UCSD-AML1 (cell line): ENCODE measurements around the gene ERCC1.
"Not testable (repeated sequence)": the region's sequence is repeated elsewhere in the genome, so short reads cannot be mapped to it uniquely, and the experiment has no call there.

ENCODE experiments used
- DNase-seq: peaks from one replicate; lab custom pipeline; 2025; ENCODE audit not compliant: unreplicated experiment; lab: John Stamatoyannopoulos, UW

ERCC1 gene

DNA sequence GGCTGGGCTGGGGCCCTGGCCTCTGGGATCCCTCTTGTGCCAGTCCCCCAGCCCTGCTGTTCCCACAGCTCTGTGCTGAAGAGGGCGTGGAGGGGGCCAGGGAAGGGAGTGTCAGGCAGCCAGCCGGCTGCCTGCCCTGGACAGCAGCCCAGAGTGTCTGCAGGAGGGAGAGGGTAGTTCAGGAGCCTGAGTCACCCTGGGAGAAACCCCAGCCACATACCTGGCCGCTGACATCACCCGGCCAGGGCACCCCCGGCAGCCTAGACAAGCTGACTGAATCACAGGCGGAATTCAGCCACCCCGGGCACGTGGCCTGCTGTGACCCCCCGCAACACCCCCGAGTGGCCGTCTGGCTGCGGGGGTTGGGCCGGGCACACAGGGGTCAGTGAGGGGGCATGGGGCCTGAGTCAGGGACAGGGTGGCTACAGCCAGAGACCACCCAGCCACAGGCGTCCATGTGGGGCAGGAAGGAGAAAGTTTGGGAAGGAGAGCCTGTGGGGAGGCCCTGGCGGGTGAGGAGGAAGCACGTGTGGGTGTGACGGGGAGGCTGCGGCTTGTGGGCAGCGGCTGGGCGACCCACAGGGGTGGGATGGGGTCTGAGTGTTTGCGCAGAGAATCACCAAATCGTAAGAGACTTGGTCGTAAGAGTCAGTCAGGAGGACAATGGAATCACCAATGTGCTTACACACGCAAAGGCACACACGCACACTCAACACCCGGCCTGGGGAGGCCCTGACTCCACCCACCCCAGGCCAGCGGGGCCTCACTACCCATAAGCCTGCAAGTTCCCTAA is 32.2 kb upstream of the ERCC1 start:
- peak; percentile 84 for DNase-seq

DNA sequence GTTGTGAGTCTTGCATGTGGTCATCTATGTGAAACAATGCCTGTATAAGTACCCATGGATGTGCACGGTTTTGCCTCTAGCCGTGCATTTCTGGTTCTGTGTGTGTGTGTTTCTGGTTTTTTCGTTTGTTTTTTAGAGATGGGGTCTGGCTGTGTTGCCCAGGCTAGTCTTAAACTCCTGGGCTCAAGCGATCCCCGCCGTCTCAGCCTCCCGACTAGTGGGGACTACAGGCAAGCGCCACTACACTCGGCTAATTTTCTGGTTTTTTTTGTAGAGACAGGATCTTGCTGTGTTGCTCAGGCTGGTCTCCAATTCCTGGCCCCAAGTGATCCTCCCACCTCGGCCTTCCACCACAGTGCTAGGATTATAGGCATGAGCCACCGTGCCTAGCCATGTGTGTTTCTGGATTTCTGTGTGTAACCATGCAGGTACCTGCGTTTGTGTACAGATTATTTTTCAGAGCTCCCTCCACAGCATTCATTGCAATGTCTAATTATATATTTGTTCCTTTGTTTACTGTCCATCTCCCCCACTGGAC is 28.2 kb upstream of the ERCC1 start:
- DNase-seq = no peak

DNA sequence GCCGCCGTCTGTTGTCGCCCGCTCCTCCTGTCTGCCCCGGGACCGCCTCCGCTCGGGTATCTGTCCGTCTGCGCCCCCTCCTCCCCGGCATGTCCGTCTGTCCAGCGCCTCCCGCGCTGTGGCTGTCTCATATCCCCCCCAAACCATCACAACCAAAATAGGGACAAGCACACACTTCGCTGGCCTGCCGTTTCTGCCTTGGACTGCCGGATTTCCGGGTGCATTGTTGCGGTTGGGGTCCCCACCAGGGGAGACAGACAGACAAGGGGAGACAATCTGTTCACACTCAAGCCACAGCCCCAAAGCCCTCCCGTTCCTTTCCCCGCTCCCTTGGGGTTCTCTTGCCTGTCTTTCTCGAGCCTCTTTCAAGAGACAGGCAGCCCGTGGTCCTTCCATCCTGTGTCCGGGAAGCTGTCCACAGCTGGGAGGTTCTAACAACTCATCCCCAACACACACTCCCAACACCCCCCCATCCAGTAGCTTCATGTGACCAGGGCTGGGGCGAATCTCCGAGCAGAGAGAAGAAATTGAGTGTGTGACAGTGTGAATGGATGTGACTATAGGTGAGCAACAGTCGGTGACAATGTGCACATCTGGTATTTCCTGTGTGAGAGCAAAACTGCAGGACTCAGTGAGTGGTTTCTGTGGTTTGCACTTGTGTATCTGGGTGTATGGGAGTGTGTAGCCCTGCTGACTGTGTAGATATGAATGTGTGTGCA is 27.6 kb upstream of the ERCC1 start:
- peak; percentile 43 for DNase-seq

DNA sequence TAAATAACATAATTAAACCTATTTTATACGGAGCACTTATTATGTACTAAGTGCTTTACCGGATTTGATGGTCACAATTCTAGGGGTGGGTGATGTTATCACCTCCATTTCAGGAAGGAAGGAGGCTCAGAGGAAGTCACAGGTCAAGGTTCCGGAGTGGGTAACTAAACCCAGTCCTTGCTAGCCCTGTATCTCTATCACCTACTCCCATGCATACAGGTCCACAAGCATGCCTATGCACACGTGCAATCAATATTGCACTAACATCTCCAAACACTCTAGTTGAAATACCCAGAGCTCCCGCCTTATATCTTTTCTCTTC is 26.3 kb upstream of the ERCC1 start:
- DNase-seq = no peak

DNA sequence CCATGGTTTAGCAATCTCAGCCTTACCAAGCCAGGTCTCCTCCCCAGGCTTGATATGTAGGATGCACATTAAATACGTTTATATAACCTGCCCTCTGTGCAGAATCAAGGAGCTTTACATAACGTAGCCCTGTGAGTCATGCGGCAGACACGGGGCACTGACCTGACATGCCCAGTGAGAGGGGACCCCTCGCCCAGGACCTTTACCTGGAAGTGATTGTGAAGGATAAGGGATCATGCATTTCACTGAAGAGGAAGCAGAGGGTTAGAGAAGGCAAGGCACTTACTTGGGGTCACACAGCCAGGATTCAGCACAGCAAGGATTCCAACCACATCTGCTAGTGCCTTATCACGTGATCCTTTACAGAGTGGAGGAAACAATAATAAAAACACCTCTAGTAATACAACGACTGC is 25.2 kb upstream of the ERCC1 start:
- no peak for DNase-seq

DNA sequence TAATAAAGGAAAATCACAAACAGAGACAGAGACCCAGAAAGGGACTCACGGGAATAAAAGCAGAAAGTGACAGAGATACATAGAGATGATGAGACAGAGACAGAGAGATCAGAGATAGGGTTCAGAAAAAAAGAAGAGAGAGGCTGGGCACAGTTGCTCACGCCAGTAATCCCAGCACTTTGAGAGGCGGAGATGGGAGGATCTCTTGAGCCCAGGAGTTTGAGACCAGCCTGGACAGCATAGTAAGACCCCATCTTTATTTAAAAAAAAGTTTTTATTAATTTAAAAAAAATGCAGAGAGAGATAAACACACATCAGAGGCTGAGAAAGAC is 24.7 kb upstream of the ERCC1 start:
- DNase-seq = no peak

DNA sequence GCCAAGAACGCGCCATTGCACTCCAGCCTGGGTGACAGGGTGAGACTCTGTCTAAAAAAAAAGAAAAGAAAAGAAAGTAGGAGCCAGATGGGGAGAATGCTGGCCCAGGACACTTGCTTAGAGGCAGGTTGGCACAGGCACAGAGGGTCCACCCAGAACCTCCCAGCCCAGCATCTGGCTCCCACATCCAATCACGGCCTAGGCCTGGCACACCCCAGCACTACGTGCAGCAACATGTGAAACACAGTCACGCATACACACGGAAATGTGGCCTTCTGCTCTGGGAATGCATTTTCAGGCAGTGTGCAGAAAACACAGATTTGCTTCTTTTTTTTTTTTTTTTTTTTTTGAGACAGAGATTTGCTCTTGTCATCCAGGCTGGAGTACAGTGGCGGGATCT is 23.2 kb upstream of the ERCC1 start:
- no peak for DNase-seq

DNA sequence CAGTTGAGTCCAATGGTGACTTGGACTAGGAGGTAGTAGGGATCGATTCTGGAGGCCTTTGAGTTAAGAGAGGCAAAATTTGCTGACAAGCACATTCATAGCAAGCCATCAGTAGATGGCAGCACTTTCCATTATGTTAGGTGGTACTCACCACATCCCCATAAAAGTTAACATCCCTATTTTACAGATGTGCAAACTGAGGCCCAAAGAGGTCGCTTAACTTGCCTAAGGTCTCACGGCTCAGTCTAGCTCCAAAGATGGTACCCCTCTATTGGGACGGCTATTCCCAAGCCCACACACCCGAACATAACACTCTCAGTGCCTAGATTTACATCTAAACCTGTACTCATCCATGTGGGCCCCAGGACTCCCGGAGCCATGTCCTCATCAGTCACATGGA is 22.6 kb upstream of the ERCC1 start:
- no peak for DNase-seq

DNA sequence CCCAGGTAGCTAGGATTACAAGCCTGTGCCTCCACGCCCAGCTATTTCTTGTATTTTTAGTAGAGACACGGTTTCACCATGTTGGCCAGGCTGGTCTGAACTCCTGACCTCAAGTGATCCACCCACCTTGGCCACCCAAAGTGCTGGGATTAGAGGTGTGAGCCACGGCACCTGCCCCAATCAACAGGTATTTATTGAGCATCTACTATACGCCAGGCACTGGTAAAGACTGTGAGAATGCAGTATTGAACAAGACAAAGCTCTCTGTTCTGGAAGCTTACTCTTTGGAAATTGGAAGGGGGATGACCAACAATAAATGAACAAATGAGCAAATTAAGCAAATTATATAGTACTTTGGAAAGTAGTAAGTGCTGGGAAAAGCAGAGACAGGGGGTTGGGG is 21.4 kb upstream of the ERCC1 start:
- no peak for DNase-seq

DNA sequence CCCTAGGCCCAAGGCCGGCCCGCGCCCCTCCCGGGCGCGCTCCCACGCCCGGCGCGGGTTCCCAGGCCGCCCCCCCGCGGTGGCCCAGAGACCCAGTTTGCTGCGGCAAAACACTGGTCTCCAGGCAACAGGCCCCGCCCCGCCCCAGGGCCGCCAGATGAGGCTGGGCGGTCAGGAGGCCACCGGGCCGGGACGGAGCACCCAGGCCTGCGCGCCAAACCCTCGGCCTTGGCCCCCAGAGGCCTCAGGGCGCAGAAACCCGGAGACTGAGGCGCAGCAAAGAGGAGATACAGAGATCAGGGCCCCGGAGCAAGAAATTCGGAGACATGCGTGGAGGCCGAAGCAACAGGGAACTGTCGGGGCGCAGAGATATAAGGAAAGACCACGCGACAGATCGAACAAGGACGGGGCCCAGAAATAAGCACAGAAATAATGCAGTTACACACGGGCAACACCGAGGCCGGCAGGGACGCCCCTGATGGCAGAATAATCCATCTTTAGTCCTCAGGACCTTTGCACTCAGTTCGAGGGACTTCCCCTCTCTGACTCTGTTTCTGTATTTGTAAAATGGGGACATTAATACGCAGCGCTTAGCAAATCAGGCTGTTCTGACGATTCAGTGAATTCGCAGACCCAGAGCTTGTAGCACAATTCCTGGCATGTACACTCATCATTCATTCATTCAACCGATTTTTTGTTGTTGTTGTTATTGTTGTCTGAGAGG is 20.8 kb upstream of the ERCC1 start:
- DNase-seq = peak; percentile 80

DNA sequence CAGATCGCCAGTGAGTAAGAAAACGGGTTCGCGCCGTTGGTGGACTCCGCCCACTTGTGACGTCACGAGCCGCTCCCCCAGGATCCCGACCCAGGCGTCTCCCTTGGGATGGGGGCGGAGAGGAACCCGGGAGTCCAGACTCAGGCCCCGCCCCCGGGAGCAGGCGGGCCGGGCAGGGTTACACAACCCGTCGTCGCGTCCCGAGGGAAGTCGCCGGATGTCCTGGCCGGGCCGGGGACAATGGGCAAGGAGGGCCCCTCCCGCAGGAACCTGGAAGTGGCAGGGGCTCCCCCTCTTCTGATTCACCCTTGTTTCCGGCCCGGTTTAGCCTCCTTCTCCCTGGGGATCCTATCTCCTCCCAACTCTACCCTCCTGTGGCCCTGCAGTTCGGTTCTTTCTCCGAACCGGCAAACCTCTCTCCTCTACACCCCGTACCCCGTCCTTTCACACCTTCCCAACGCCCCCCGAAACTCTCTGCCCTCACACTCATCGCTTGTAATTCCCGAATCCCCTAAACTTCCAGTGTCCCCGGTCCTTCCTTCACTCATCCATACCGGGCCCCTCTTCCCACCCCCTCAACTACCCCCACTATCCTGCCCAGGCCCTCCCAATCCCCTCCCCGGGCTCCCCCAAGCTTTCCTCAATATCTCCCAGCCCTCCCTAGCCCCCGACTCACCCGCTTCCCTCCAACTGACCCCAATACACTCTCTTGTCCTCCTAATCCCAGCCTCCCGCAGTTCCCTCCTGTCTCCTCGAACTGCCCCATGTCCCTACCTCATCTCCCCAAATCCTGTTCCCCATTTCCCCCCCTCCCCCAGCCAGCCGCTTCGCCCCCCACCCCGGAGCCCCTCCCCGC is 20.0 kb upstream of the ERCC1 start:
- DNase-seq = peak; percentile 79

DNA sequence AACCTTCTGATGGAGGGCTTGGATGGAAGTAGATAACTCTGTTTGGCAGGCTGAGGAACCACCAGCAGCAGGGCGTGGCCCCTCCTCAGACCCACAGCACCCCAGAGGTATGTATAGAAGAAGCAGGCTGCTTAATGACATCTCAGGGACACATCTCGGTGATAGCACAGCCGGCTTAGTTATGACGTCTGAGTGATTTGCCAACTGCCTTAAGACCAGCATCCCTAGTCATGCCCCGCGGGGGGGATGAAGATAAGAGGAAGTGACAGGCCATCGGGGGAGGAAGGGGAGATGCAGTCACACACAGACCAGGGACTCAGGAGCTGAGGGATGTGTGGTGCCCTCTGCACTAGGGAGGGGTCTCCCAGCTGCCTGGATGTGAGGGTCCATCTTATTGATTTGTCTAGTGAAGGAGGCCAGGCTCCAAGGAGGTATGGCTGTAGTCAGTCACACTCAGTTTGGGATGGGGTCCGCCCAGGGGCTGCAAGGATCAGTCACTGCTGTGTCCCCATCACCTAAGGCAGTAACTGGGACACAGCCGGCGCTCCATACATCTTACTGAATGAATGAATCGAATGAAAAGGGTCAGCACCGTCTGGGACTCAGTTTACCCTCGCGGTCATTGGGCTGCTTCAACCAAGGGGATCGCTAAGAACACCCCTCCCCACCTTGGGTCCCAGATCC is 19.2 kb upstream of the ERCC1 start:
- DNase-seq = peak; percentile 65

DNA sequence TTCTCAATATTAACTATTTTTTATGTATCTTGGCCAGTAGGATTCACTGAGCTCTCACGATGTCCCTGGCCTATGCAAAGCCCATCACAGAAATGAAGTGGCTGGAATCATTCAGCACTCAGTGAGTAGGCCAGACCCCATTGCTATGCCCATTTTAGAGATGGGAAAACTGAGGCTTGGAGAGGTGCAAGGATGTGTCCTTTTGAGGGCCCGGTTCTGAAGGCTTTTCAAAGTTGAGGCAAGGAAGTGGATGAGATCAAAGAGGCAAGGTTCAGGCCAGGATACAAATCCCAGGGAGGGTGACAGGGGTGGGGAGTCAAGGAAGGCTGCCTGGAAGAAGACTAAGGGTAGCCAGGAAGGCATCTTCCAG is 18.7 kb upstream of the ERCC1 start:
- DNase-seq = no peak

DNA sequence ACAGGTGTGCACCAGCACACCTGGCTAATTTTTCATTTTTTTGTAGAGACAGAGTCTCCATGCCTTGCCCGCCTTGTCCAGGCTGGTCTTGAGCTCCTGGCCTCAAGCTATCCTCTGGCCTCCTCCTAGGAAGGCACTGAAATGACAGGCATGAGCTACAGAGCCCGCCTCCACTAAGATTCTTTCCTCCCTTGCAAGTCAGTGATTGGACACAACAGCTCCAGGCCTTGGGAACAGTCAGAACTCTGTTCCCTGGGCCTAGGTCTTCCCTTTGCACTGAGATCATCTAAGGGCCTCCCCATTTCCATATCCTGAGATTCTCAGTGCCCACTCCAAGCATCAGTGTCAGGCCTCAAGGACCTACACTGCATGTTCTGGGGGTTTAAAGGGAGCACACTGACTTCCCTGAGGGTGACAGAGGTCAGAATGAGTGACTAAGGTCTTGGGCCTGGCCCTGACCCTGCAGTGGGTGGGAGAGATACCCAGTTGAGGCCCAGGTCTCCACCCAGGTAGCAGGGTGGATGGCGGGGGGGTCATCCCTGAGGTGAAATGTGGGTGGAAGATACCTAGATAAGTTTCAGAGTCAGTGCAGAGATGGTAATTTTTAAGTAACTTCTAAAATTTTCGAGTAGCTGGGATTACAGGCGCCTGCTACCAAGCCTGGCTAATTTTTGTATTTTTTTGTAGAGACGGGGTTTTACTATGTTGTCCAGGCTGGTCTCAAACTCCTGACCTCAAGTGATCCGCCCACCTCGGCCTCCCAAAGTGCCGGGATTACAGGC is 17.3 kb upstream of the ERCC1 start:
- no peak for DNase-seq

DNA sequence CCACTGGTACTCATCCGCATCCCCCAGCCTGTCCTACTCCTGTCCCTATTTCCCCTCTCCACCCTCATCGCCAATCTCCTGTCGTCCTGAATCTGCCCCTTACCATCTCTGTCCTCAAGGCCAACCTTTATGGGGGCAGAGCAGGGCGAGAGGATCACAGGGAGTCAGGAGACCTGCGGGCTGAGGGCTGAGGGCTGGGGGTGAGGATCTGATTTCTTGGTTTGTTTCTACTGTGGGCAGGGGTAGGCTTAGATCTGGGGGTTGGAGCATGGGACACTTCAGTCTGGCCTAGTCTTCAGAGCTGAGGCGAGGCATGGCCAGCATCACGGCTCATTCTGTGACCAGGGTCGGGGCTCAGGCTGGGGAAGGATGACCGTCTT is 16.5 kb upstream of the ERCC1 start:
- DNase-seq = no peak

DNA sequence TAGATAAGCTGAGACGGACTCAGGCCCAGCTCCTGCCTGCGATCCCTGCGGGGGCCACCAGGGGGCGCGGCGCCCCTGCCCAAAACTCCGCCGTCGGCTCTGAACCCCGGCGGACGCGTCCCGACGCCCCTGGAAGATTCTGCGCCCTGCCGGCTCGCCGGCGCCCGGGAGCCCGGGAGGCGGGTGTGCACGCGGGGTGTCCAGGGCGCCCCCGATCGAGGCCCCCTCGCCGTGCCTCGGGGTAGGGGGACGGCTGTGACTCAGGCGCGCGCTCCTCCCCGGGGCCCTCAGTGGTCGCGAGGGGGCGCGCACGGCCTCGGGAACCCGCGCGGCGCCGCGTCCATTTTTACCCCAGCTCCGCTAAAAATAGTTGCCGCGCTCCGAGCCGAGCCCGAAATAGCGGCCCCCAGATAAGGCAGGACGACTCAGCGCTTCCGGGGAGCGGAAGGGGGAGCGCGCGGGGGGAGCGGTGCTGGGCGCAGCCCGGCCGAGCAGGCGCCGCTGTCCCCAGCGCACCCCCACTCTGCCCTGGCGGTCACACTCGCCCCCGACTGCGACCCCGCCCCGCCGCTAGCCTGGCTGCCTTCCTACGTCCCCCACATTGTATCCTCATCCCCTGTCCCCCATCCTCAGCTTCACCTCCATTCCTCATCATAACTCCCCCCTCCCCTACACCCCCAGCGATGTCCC is 16.0 kb upstream of the ERCC1 start:
- DNase-seq = peak; percentile 88

DNA sequence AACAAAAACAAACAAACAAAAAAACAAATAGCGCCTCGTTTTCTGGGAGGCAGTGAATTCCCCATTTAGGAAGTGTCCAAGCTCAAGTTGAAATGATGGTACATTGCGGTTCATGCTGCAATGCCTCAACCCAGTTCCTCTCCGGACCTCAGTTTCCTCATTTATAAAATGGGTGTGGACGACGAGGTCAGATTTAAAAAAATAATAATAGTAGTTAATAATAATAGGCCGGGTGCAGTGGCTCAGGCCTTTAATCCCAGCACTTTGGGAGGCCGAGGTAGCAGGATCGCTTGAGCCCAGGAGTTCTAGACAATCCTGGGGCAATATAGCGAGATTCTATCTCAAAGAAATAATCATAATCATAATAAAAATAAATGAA is 15.5 kb upstream of the ERCC1 start:
- no peak for DNase-seq

DNA sequence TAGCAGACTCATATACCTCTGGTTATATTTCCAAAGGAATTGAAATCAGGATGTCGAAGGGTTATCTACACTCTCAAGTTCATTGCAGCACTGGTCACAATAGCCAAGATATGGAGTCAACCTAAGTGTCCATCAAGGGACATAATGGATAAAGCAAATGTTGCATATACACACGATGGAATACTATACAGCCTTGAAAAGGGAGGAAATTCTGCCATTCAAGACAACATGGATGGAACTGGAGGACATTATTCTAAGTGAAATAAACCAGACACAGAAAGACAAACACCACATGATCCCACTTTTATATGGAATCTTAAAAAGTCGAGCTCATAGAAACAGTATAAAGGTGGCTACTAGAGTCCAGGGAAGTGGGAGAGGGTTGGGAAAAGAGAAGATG is 13.6 kb upstream of the ERCC1 start:
- no peak for DNase-seq

DNA sequence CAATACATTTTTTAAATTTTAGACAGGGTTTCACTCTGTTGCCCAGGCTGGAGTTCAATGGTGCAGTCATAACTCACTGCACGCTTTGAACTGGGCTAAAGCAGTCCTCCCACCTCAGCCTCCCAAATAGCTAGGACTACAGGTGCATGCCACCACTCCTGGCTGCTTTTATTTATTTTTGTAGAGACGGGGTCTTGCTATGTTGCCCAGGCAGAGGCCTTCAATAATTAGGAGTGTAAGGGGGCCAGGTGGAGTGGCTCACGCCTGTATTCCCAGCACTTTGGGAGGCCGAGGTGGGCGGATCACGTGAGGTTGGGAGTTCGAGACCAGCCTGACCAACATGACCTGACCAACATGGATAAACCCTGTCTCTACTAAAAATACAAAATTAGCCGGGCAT is 8.8 kb upstream of the ERCC1 start:
- DNase-seq = not testable (repeated sequence)
